GM12873 (cell line): ENCODE data around the gene EPS8.

Source experiments
- CTCF ChIP-seq: IDR thresholded peaks from 2 replicates; pipeline ENCODE4 v1.5.1; 2012; ENCODE audit warnings: low read depth, mild to moderate bottlenecking, moderate library complexity, low read length, control low read depth; ENCODE audit not compliant: insufficient read depth; ENCODE audit errors: missing control alignments

Gene EPS8

GRCh38 chr12:15698377-15698871, 90.8 kb downstream of the EPS8 start:
- no peak for TF ChIP-seq CTCF

DNA sequence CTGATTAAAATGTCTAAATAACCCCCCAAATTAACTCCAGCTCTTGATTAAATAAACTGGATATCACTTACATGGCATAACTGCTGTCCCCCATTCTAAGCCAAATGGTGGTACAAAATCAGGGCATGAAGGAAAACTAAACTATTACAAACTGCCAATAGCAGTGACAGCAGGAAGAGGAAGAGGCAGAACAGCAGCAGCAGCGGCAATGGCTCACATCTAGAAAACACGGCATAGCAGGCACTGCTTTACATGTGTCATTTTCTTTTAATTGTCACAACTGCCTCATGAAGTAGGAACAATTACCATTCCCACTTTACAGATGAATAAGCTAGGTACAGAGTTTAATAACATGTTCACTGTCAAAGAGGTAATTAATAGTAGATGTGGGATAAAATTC, 92.0 kb downstream of the EPS8 start:
- TF ChIP-seq CTCF, result no peak

- no peak for TF ChIP-seq CTCF
These were observed 95.8 kb downstream of the EPS8 start for GRCh38 chr12:15693228-15693911.

- TF ChIP-seq CTCF, result no peak
These were observed 97.8 kb downstream of the EPS8 start for GRCh38 chr12:15691388-15691787.

DNA sequence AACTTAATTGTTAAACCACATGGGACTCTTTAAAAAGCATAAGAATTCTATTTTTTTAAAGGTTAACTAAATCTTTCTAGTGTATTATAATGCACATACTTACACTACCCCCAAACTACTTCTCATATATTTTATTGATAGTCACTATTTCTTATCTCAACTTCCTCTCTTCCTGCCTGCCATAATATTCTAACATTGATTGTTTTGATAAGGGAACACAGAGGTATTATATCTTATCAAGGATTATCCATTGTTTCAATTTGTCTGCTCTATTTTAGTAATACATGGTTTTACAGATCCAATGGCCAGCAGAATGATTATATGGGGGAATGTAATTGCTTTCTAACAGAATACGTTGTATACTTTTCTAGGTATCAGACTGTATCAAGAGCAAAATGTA, 98.9 kb downstream of the EPS8 start:
- TF ChIP-seq CTCF, result no peak

- no peak for TF ChIP-seq CTCF
These were observed 99.4 kb downstream of the EPS8 start for GRCh38 chr12:15689751-15690191.

DNA sequence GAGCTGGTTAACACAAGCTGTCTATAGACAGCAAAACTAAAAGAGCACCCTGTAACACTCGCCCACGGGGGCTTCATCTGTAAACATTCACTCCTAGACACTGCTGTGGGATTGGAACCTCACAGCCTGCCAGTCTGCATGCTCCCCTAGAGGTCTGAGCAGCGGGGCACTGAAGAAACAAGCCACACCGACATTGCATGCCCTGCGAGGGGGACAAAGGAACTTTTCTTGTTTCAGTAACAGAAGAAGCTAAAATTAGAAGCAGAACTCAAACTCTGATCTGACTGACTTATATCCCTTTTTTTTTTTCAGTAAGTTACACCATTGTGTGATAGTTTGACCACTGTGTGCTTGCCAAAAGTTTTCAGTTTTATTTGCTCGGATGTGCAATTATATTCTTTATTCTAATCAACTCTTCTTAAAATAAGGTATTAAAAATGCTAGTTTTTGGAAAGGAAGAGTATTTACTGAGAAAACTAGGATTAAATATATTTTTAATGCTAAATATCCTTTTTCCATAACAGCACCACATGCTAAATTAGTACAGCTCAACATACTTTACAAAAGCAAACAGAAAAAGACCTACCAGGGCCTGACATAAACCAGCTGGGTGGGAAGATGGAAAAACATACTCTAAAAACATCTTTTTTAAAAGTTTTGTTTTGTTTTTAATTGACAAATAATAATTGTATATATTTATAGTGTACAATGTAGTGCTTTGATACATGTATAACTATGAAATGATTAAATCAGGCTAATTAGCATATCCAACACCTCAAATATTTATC, 100.2 kb downstream of the EPS8 start:
- TF ChIP-seq CTCF, result no peak
